ENCODE measurements around the gene FAM131C. TPM values are rescaled to one million over a fixed set of nuclear protein-coding genes. Genes with fewer than 3 reads are reported as not detected.
A peak's percentile ranks its signal among the peaks of the same experiment; 100 is the strongest.

Gene FAM131C
- total and polyA plus RNA-seq, 10 of the 15 experiments (the other 5 are each of a cell fraction or from before 2014, with no cell fraction given) = 0.03 TPM; not detected in 9

- H3K9me3 ChIP-seq (replicated peaks; ENCODE audit: control insufficient read depth, insufficient read depth, low read length) = no peaks in the 10 kb centered on the region
- H3K36me3 ChIP-seq (ENCODE audit: control insufficient read depth in 2 of 2, insufficient read depth in 2 of 2, low read length in 1 of 2) = no peaks in the 10 kb centered on the region
- H3K4me3 ChIP-seq = no peak overlapping the region
- ChIA-PET SMC1A (ENCODE audit: uncharacterized antibody, unreplicated experiment) (interaction anchor here (0.7 to 3.6 kb wide), 4 partner anchors 20 to 236 kb away, joined by 3 to 17 read pairs (median 8); no protein-coding TSS in a partner anchor), CTCF (interaction anchor here (0.7 to 2.8 kb wide), 11 partner anchors 19 to 241 kb away, joined by 3 to 37 read pairs (median 3); no protein-coding TSS in a partner anchor), RAD21 (ENCODE audit: unreplicated experiment) (interaction anchor here (0.8 to 2.5 kb wide), 3 partner anchors 9 to 238 kb away, joined by 3 to 26 read pairs (median 4); no protein-coding TSS in a partner anchor), POLR2A (no interaction called here)
- no peak for FAIRE-seq
- no TSS peak for BruUV-seq (replicated peaks)
- H3K9ac ChIP-seq (ENCODE audit: control insufficient read depth, insufficient read depth, low read length) = no peak overlapping the region
- H4K20me1 ChIP-seq (ENCODE audit: control insufficient read depth, insufficient read depth) = no peaks in the 10 kb centered on the region
- 37% methylated on average over 16 of the region's 18 CpGs for WGBS (ENCODE audit: insufficient coverage, insufficient replicate concordance, low lambda C conversion rate, missing lambda C conversion rate)
- H3K4me2 ChIP-seq (ENCODE audit: control insufficient read depth, insufficient read depth) = no peak overlapping the region
- no peaks in the 10 kb centered on the region for H3K27me3 ChIP-seq (replicated peaks in 1 of 2; ENCODE audit: control insufficient read depth in 2 of 2, insufficient read depth in 2 of 2, low read length in 1 of 2)
- no peak overlapping the region for H2AFZ ChIP-seq (ENCODE audit: control insufficient read depth, low read depth, low read length)
- in situ Hi-C loops (cut with MboI) = no loop called here
- H3K79me2 ChIP-seq (ENCODE audit: control insufficient read depth, insufficient read depth, low read length) = no peaks in the 10 kb centered on the region
- no peak for TF ChIP-seq GATAD2B (conservative IDR thresholded peaks at IDR 0.05; ENCODE audit: low read depth)
- TF ChIP-seq RB1 (IDR thresholded peaks at IDR 0.05; ENCODE audit: borderline replicate concordance) = peak; percentile 48; the same call in 1 of the 2 replicates
- TF ChIP-seq ATF2 (IDR thresholded peaks at IDR 0.05; ENCODE audit: low read length) = no peak
- peak in 1 of 2 experiments; percentile 56; a peak in 1 of 3 replicates for TF ChIP-seq EGR1 (IDR thresholded peaks at IDR 0.05; ENCODE audit: borderline replicate concordance in 1 of 2, low read depth in 2 of 2, low read length in 2 of 2)
- TF ChIP-seq ZBED1 (IDR thresholded peaks at IDR 0.05; ENCODE audit: borderline replicate concordance) = no peak
- TF ChIP-seq BHLHE40 (IDR thresholded peaks at IDR 0.05; ENCODE audit: borderline replicate concordance in 1 of 2, low read depth in 2 of 2, low read length in 1 of 2) = 0 out of 4 replicates have a peak, but pooled peaks of 1 of the 2 experiments have one; percentile 19
- TF ChIP-seq RBBP5 (conservative IDR thresholded peaks at IDR 0.05) = no peak
- no peak for TF ChIP-seq BMI1 (IDR thresholded peaks at IDR 0.05; ENCODE audit: borderline replicate concordance)
- TF ChIP-seq RCOR1 (conservative IDR thresholded peaks at IDR 0.05; ENCODE audit: low read depth, low read length) = no peak
- no peak for TF ChIP-seq PKNOX1 (IDR thresholded peaks at IDR 0.05)
- peak; percentile 92 for TF ChIP-seq RAD21 (IDR thresholded peaks at IDR 0.05; ENCODE audit: insufficient read depth, low read depth, low read length)
- peak; percentile 83 to 98 (median 83) for TF ChIP-seq CTCF (IDR thresholded peaks at IDR 0.05 in 2 of 3, conservative IDR thresholded peaks at IDR 0.05 in 1 of 3; ENCODE audit: control insufficient read depth in 2 of 3, extremely low read depth in 1 of 3, insufficient read depth in 1 of 3, low read depth in 3 of 3, low read length in 3 of 3)
- peak; percentile 22 for TF ChIP-seq SP1 (IDR thresholded peaks at IDR 0.05; ENCODE audit: low read depth, low read length)
- no peak for TF ChIP-seq TCF3 (IDR thresholded peaks at IDR 0.05; ENCODE audit: borderline replicate concordance, insufficient read depth, low read depth, low read length)
- no peak for TF ChIP-seq IRF4 (IDR thresholded peaks at IDR 0.05; ENCODE audit: low read depth, low read length)
- no peak for TF ChIP-seq NFIC (IDR thresholded peaks at IDR 0.05; ENCODE audit: low read depth, low read length)
- peak; percentile 72; the same call in 1 of the 2 replicates for TF ChIP-seq YY1 (IDR thresholded peaks at IDR 0.05; ENCODE audit: low read depth, low read length)
- TF ChIP-seq SMC3 (IDR thresholded peaks at IDR 0.05; ENCODE audit: borderline replicate concordance, low read length) = peak; percentile 86
- no peak for DNase-seq (ENCODE audit: low read depth, low spot score)
- H3K27ac ChIP-seq (ENCODE audit: control insufficient read depth, insufficient read depth) = no peak overlapping the region
- no peaks in the 10 kb centered on the region for H3K4me1 ChIP-seq (ENCODE audit: control insufficient read depth, insufficient read depth, low read length)
- ATAC-seq = peak; percentile 97
- intact Hi-C loops (cut with micrococcal nuclease; ENCODE audit: unreplicated experiment) = loop anchor here (1.0 to 2.0 kb wide), 2 partner anchors 23 to 230 kb away; no protein-coding TSS in a partner anchor
These were observed 40.9 kb downstream of the FAM131C start for GRCh38 chr1:16032388-16033102.

Data from GM12878 (cell line).